ENCODE measurements around the gene GRIN2A. TPM values are rescaled to one million over a fixed set of nuclear protein-coding genes. Genes with fewer than 3 reads are reported as not detected.

The GRIN2A gene
- total and polyA plus RNA-seq, 2 experiments from 2014 or later, result not detected

DNA sequence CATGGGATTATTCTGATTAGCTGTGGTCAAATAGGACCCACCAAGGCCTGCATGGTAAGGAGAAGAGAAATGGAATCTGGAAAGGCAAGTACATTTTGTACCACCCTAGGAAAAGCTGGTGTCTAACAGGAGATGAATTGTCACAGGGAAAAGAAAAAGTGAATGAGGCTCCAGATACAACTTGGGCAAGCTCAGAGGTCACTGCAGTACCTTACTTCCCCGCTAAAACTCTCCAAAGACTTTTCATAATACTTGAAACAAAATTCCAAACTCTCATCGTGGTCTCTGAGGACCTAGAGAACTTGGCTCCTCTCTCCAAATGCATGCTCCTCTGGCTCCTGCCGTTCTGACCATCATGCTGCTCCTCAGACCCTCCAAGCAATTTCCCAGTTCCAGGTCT is 262.8 kb downstream of the GRIN2A start:
- Histone ChIP-seq H3K4me2 (ENCODE audit: unreplicated experiment) (no peak overlapping the region), H3K9ac (no peak overlapping the region), H2AFZ (no peak overlapping the region), H3F3A (ENCODE audit: insufficient read depth) (no peaks in the 10 kb centered on the region), H3K4me1 (ENCODE audit: insufficient read depth) (no peaks in the 10 kb centered on the region), H3K27ac (no peak overlapping the region), H3K27me3 (replicated peaks; ENCODE audit: insufficient read depth) (no peaks in the 10 kb centered on the region), H3K79me2 (ENCODE audit: insufficient read depth) (no peaks in the 10 kb centered on the region), H4K20me1 (ENCODE audit: insufficient read depth) (no peaks in the 10 kb centered on the region), H3K9me2 (ENCODE audit: insufficient read depth) (no peaks in the 10 kb centered on the region), H3K4me3 (no peak overlapping the region), H3K36me3 (ENCODE audit: low read depth) (no peaks in the 10 kb centered on the region), H3K9me3 (ENCODE audit: low read depth) (no peaks in the 10 kb centered on the region)
- no peak for TF ChIP-seq EZH2phosphoT487 (IDR thresholded peaks at IDR 0.05; ENCODE audit: insufficient read depth, low read depth)
- TF ChIP-seq EZH2 (IDR thresholded peaks at IDR 0.05; ENCODE audit: insufficient read depth, poor library complexity, severe bottlenecking), result no peak
- DNase-seq, result no peak
- in situ Hi-C loops (cut with MboI), result no loop called here
- 2 to 9% methylated on average over 3 of the region's 3 CpGs for WGBS, 2 experiments (ENCODE audit: low coverage in 1 of 2, low lambda C conversion rate in 2 of 2, missing lambda C conversion rate in 2 of 2)

DNA sequence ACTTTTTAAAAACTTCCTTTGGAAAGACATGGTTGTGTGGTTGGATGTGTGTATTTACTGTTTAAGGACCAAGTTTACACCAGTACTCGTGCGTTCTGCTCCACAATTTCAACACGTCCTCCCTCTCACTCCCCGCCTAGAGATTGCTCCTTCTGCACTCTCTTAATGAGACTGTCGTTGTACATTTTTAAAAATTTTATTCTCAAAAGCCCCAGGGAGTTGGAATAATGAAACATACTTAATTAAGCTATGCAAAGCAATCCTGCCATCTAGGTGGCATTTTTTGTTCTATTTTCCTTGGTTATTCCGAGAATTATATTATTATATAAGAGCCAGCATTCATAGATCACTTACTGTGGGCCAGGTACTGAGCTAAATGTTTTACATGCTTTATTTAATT is 264.5 kb downstream of the GRIN2A start:
- Histone ChIP-seq H3K27me3 (replicated peaks; ENCODE audit: insufficient read depth) (no peaks in the 10 kb centered on the region), H3K79me2 (ENCODE audit: insufficient read depth) (no peaks in the 10 kb centered on the region), H3K4me3 (no peak overlapping the region), H3K27ac (no peak overlapping the region), H3K9me2 (ENCODE audit: insufficient read depth) (no peaks in the 10 kb centered on the region), H3K4me2 (ENCODE audit: unreplicated experiment) (no peak overlapping the region), H4K20me1 (ENCODE audit: insufficient read depth) (no peaks in the 10 kb centered on the region), H3K9me3 (ENCODE audit: low read depth) (no peaks in the 10 kb centered on the region), H2AFZ (no peak overlapping the region), H3K4me1 (ENCODE audit: insufficient read depth) (no peaks in the 10 kb centered on the region), H3K9ac (no peak overlapping the region), H3K36me3 (ENCODE audit: low read depth) (no peaks in the 10 kb centered on the region), H3F3A (ENCODE audit: insufficient read depth) (no peaks in the 10 kb centered on the region)
- 14 to 15% methylated on average over 6 of the region's 6 CpGs for WGBS, 2 experiments (ENCODE audit: low coverage in 1 of 2, low lambda C conversion rate in 2 of 2, missing lambda C conversion rate in 2 of 2)
- TF ChIP-seq EZH2 (IDR thresholded peaks at IDR 0.05; ENCODE audit: insufficient read depth, poor library complexity, severe bottlenecking) (no peak), EZH2phosphoT487 (IDR thresholded peaks at IDR 0.05; ENCODE audit: insufficient read depth, low read depth) (no peak)
- DNase-seq, result no peak
- in situ Hi-C loops (cut with MboI), result no loop called here

DNA sequence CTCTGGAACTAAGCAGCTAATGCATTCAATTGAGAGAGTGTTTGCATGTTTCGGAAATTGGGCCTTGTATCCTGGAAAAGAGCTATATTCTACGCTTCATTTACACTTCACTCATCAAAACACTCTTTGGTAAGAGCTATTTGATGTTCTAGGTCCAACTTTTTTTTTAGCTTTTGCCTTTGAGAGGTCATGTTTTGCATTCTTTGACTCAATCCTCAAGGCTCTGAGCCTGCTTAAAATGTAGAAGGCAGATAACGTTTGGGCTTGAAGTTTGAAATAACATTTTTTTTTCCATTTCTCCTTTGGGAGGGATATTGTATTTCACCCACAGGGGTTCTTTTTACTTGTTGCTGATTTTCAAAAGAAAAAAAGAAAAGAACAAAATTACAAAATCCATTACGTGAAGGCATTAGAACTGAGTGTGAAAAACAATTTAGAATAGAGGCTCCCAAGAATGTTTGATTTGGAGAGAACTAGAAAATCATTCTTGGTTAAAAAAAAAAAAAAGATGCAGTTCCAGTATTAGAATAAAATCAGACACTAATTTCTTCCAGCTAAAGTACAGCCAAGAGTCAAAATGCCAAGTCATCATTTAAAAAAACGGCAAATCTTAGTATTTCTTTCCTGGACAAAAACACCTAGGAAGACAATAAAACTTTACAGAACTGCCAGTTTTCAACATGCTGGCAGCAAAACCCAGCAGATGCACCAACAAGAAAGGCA is 268.5 kb downstream of the GRIN2A start:
- no peaks in the 10 kb centered on the region for H3F3A ChIP-seq (ENCODE audit: insufficient read depth)
- no peak overlapping the region for H3K27ac ChIP-seq
- H2AFZ ChIP-seq, result no peak overlapping the region
- H3K4me2 ChIP-seq (ENCODE audit: unreplicated experiment), result no peak overlapping the region
- H3K36me3 ChIP-seq (ENCODE audit: low read depth), result no peaks in the 10 kb centered on the region
- H4K20me1 ChIP-seq (ENCODE audit: insufficient read depth), result no peaks in the 10 kb centered on the region
- no peaks in the 10 kb centered on the region for H3K79me2 ChIP-seq (ENCODE audit: insufficient read depth)
- no peaks in the 10 kb centered on the region for H3K27me3 ChIP-seq (replicated peaks; ENCODE audit: insufficient read depth)
- H3K9me3 ChIP-seq (ENCODE audit: low read depth), result no peaks in the 10 kb centered on the region
- TF ChIP-seq EZH2 (IDR thresholded peaks at IDR 0.05; ENCODE audit: insufficient read depth, poor library complexity, severe bottlenecking) (no peak), EZH2phosphoT487 (IDR thresholded peaks at IDR 0.05; ENCODE audit: insufficient read depth, low read depth) (no peak)
- in situ Hi-C loops (cut with MboI), result no loop called here
- no peaks in the 10 kb centered on the region for H3K4me1 ChIP-seq (ENCODE audit: insufficient read depth)
- no peak for DNase-seq
- no peaks in the 10 kb centered on the region for H3K9me2 ChIP-seq (ENCODE audit: insufficient read depth)
- no peak overlapping the region for H3K4me3 ChIP-seq
- 6% methylated on average over 5 of the region's 5 CpGs for WGBS, 2 experiments (ENCODE audit: low coverage in 1 of 2, low lambda C conversion rate in 2 of 2, missing lambda C conversion rate in 2 of 2)
- H3K9ac ChIP-seq, result no peak overlapping the region

DNA sequence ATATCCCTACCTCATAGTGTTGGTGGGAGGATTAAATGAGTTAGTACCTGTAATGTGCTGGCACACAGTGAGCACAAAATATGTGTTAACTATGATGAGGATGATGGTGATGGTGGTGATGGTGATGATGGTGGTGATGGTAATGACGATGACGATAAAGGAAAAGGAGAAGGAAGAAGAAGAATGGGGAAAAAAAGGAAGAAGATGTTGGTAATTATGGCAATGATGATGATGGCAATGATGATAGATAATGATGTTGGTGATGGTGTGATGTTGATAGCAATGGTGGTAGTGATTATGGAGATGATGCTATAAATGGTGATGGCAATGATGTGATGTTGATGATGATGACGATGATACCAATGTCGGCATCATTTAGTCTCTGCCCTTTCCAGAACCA is 270.2 kb downstream of the GRIN2A start:
- H2AFZ ChIP-seq, result no peak overlapping the region
- H3F3A ChIP-seq (ENCODE audit: insufficient read depth), result no peaks in the 10 kb centered on the region
- no peaks in the 10 kb centered on the region for H3K27me3 ChIP-seq (replicated peaks; ENCODE audit: insufficient read depth)
- no peaks in the 10 kb centered on the region for H3K4me1 ChIP-seq (ENCODE audit: insufficient read depth)
- H3K36me3 ChIP-seq (ENCODE audit: low read depth), result no peaks in the 10 kb centered on the region
- H3K4me3 ChIP-seq, result no peak overlapping the region
- H3K9me2 ChIP-seq (ENCODE audit: insufficient read depth), result no peaks in the 10 kb centered on the region
- H3K4me2 ChIP-seq (ENCODE audit: unreplicated experiment), result no peak overlapping the region
- no peak for DNase-seq
- H3K27ac ChIP-seq, result no peak overlapping the region
- no peaks in the 10 kb centered on the region for H3K79me2 ChIP-seq (ENCODE audit: insufficient read depth)
- TF ChIP-seq EZH2 (IDR thresholded peaks at IDR 0.05; ENCODE audit: insufficient read depth, poor library complexity, severe bottlenecking), result no peak
- TF ChIP-seq EZH2phosphoT487 (IDR thresholded peaks at IDR 0.05; ENCODE audit: insufficient read depth, low read depth), result no peak
- no peak overlapping the region for H3K9ac ChIP-seq
- H4K20me1 ChIP-seq (ENCODE audit: insufficient read depth), result no peaks in the 10 kb centered on the region
- WGBS, 2 experiments (ENCODE audit: low coverage in 1 of 2, low lambda C conversion rate in 2 of 2, missing lambda C conversion rate in 2 of 2), result 51 to 68% methylated on average over 4 of the region's 4 CpGs
- in situ Hi-C loops (cut with MboI), result no loop called here
- H3K9me3 ChIP-seq (ENCODE audit: low read depth), result no peaks in the 10 kb centered on the region

All from GM23248 (cell line).